LNCAP (cell line): ENCODE measurements around the gene SOX6.

Experiments used
- TF ChIP-seq, protein P1 (sequence below): fragments of 450-650 bp; IDR thresholded peaks from 2 replicates; pipeline ENCODE4 v1.5.1; 2017; ENCODE audit warnings: mild to moderate bottlenecking

SOX6 gene

DNA sequence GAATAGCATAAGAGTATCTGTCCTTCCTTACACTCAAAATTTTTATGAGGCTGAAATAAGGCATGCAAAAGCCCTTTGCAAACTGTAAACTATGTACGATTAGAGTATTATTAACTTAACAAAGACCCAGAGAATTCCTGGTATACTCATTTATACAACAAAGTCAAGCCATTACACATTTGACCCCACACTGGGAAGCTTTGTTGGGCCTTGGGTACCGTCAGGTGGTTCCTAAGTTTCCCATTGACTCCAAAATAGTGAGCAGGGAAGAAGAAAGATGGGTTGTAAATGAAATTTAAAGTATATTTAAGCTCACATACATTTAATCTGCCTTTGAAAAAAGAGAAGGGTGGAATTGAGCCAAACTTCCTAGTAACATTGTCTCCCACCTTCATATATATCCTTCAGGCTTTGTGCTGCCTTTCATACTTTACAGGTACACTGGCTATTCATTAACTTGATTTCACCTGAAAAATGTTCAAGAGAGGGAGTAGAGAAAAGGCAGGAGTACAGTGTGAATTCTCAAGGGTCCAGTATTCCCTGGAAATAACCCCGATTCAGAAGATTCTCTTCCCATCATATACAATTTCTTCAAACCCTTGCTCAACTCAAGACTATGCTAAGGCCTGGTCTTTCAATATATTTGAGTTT, 68.6 kb downstream of the SOX6 start:
- TF ChIP-seq, protein P1, sequence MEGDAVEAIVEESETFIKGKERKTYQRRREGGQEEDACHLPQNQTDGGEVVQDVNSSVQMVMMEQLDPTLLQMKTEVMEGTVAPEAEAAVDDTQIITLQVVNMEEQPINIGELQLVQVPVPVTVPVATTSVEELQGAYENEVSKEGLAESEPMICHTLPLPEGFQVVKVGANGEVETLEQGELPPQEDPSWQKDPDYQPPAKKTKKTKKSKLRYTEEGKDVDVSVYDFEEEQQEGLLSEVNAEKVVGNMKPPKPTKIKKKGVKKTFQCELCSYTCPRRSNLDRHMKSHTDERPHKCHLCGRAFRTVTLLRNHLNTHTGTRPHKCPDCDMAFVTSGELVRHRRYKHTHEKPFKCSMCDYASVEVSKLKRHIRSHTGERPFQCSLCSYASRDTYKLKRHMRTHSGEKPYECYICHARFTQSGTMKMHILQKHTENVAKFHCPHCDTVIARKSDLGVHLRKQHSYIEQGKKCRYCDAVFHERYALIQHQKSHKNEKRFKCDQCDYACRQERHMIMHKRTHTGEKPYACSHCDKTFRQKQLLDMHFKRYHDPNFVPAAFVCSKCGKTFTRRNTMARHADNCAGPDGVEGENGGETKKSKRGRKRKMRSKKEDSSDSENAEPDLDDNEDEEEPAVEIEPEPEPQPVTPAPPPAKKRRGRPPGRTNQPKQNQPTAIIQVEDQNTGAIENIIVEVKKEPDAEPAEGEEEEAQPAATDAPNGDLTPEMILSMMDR, result no peak

DNA sequence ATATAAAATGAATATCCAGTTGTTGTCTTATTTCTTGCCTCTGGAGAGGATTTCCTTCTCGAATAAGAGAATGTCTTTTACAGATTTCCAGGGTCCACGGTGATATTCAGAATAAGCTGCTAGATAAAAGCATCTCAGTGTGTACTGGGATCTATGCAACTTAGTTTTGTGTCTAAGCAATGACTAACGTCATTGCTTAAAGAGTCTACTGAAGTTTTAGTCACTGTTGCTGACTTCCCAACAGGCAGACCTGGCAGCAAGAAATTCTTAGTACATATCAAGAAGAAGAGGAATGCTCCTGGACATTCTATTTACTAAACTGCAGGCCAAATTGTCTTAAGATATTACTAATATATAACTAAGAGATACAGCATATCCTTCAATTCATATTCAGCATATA, 70.3 kb downstream of the SOX6 start:
- TF ChIP-seq, protein P1, result no peak

DNA sequence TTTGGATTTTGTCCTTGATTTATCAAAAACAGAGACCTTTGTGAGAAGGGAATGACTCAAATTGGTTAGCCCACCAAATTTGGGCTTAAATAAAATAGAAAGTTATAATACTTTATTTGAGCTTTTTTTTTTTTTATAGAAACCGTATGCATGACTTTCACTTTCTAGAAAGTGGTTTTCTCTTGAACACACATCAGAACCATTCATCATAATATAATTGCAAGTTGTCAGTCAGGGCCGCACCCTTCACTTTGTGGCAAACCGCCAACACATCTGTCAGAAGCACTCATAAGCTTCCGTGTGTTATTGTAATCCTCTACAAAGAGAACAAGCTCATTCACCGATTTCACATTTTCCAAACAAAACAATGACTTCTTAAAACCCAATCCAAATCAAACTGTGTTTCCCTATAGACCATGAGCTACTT, 76.1 kb downstream of the SOX6 start:
- TF ChIP-seq, protein P1, result no peak

DNA sequence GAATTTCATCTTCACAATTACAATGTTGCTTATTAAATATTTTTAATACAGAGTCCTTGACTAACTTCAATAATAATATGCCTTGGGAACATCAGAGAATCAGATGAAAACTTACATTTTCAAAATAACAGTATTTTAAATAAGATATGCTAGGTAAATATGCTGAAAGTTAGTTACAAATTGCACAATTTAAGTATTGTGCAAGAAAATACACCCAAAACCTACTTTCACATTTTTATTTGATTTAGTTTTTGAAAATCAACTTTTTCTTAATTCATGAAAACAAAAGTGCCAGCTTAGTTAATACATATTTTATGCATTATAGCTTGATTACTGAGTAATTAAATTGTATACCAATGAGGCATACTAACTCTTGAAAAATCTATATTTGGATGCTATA, 76.8 kb downstream of the SOX6 start:
- TF ChIP-seq, protein P1, result no peak

DNA sequence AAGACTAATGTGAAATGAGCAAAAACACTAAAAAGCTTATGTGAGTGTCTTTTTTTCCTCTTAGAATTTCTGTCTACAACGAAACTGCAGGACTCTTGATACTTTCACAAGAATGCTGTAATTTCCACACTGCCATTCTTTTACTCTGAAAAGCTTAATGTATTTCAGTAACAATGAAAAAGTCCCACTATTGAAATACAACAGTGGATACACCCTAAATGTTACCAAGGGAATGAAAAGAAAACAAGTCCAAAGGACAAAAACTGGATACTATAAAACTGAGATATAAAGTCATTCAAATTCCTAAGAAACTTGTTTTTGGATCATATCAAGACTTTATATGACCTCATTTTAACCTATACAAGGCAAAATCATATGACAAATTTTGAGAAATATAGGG, 77.4 kb downstream of the SOX6 start:
- TF ChIP-seq, protein P1, result no peak

DNA sequence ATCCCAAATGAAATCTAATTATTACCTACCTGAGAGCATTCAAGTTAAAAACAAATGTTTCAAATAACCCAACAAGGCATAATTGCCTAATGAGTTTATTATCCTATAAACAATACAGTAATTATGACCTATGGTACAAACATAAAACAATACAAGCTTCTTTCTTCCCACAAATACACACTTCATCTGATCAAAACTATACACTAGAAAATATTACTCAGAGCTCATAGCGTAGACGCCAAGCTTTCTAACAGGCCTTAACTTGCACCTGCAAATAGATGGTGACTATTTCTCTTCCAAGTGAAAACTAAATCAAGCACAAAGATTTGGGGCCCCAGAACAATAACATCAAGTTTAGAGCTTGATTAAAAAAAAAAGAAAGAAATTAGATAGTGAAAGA, 78.1 kb downstream of the SOX6 start:
- TF ChIP-seq, protein P1, result no peak

DNA sequence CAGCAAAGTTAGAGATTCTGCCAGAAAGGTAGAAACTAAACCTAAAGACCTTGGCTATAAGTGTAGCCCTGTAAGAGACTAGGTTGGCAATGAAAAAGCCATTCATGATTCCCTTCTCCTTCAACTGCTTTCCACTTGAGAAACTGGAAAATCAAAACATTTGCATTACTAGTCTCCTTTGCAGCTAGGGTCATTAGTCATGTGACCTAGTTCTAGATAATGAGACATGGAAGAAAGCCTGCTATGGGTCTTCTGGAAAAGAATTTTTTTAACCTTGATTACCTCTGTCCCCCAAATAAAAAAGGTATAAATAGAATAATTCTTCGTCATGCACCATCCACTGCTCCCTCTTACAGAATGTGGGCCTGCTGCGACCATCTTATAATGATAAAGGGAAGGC, 80.1 kb downstream of the SOX6 start:
- TF ChIP-seq, protein P1, result no peak

DNA sequence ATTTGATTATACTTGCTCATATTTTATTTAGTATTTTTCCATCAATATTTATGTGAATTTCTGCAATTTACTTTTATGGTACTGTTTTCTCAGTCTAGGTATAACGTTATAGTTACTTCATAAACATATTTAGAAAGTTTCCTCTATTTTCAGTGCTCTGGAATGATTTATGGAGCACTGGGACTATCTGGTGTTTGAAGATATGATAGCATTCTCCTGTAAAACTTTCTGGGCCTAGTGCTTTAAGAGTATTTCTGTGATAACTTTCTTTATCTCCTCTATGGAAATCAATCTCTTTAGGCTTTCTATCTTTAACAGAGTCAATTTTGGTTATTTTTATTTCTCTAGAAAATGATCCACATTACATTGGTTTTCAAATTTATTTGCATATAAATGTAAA, 85.1 kb downstream of the SOX6 start:
- TF ChIP-seq, protein P1, result no peak
